Stimulated activated CD8-positive, alpha-beta memory T cell treated with anti-CD3 and anti-CD28 coated beads, Interleukin-7, amount 100 ng/mL, for 48 hours (primary cell): ENCODE data around the gene B3GLCT.

Experiments used
- DNase-seq, 2 donors: peaks; one replicate each; pipeline ENCODE4 v3.0.0-alpha.2; 2020; ENCODE audit warnings: low read depth in 1 of 2; ENCODE audit errors: extremely low read depth in 1 of 2

The B3GLCT gene

GRCh38 chr13:31267126-31267784 is 67.5 kb downstream of the B3GLCT start:
- no peak for DNase-seq

- no peak for DNase-seq
Observed at GRCh38 chr13:31274390-31274789, 74.6 kb downstream of the B3GLCT start.

GRCh38 chr13:31276421-31276820 is 76.6 kb downstream of the B3GLCT start:
- DNase-seq, result no peak

GRCh38 chr13:31278869-31279268 is 79.1 kb downstream of the B3GLCT start:
- no peak for DNase-seq

- no peak for DNase-seq
Observed at GRCh38 chr13:31282741-31283455, 83.1 kb downstream of the B3GLCT start.

GRCh38 chr13:31286930-31287329 is 87.2 kb downstream of the B3GLCT start:
- no peak for DNase-seq

GRCh38 chr13:31301119-31301518 is 101.3 kb downstream of the B3GLCT start:
- DNase-seq, result no peak

GRCh38 chr13:31310356-31310755 is 110.6 kb downstream of the B3GLCT start:
- DNase-seq, result no peak

GRCh38 chr13:31310786-31311185 is 111.0 kb downstream of the B3GLCT start:
- DNase-seq, result no peak

GRCh38 chr13:31311921-31312320 is 112.1 kb downstream of the B3GLCT start:
- DNase-seq, result no peak

- DNase-seq, result no peak
Observed at GRCh38 chr13:31314961-31315360, 115.2 kb downstream of the B3GLCT start.

- DNase-seq, result no peak
Observed at GRCh38 chr13:31320946-31321345, 121.2 kb downstream of the B3GLCT start.

- no peak for DNase-seq
Observed at GRCh38 chr13:31321457-31321856, 121.7 kb downstream of the B3GLCT start.

- DNase-seq, result no peak
Observed at GRCh38 chr13:31322026-31322425, 122.3 kb downstream of the B3GLCT start.

GRCh38 chr13:31322702-31323405 is 123.1 kb downstream of the B3GLCT start:
- DNase-seq, result no peak

- DNase-seq, result no peak
Observed at GRCh38 chr13:31327182-31327860, 127.5 kb downstream of the B3GLCT start.

- no peak for DNase-seq
Observed at GRCh38 chr13:31328549-31329235, 128.9 kb downstream of the B3GLCT start.

GRCh38 chr13:31330236-31330635 is 130.5 kb downstream of the B3GLCT start:
- no peak for DNase-seq

- DNase-seq, result no peak
Observed at GRCh38 chr13:31331068-31331467, 131.3 kb downstream of the B3GLCT start.

- DNase-seq, result no peak
Observed at GRCh38 chr13:31334547-31334946, 134.8 kb downstream of the B3GLCT start.
